Measurements from ENCODE around the gene FRMD4A. TPM values are rescaled to one million over a fixed set of nuclear protein-coding genes. Genes with fewer than 3 reads are reported as not detected.

Gene FRMD4A
- total and polyA plus RNA-seq, 2 of the 4 experiments (the other 2 are of a cell fraction): 30.3 to 68.8 TPM

DNA sequence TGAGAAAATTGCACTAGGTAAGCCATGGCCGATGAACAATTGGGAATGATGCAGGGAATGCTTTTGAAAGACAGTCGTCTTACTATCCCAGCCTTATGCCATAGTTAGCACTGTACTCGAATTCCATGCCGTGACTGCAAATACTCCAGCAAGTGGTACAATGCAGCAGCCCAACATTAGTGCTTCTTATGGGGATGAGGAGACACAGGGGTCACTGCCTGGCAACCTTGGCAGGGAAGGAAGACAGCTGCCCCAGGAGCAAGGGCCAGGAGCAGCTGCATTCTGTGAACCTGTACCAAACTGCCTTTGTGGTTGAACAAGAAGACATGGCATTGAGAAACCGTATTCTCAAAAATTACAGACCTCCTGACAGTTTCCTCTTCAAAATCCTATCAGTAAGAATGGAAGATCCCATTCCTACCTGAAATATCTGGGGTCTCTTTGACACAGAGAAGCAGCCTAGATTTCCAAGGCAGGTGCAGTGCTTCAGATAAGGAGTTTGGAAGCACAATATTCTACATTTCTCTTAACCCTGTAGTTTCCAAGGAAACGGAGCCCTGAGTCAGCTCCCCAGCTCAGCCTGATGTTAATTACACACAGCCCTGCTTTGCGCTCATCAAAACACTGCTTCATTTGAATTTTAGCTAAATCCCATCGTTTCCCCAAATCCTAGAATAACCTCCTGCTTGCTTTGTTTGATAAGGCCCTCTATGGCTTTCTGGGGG is 49.0 kb upstream of the FRMD4A start:
- H3K23ac ChIP-seq (ENCODE audit: low read depth, low read length): no peak overlapping the region
- in situ Hi-C loops (cut with MboI; ENCODE audit: low sequenced_read_pairs) (no loop called here), dilution Hi-C loops (cut with HindIII; ENCODE audit: low sequenced_read_pairs, unreplicated experiment) (no loop called here), intact Hi-C loops (cut with micrococcal nuclease) (no loop called here)
- no peak for TF ChIP-seq CEBPB (IDR thresholded peaks at IDR 0.05; ENCODE audit: low read depth, low read length)
- no peak for TF ChIP-seq POLR2A (IDR thresholded peaks at IDR 0.05; ENCODE audit: low read depth, low read length)
- TF ChIP-seq, protein P1, sequence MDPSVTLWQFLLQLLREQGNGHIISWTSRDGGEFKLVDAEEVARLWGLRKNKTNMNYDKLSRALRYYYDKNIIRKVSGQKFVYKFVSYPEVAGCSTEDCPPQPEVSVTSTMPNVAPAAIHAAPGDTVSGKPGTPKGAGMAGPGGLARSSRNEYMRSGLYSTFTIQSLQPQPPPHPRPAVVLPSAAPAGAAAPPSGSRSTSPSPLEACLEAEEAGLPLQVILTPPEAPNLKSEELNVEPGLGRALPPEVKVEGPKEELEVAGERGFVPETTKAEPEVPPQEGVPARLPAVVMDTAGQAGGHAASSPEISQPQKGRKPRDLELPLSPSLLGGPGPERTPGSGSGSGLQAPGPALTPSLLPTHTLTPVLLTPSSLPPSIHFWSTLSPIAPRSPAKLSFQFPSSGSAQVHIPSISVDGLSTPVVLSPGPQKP (IDR thresholded peaks at IDR 0.05; ENCODE audit: borderline replicate concordance, low read depth, low read length): no peak
- TF ChIP-seq, protein P2, sequence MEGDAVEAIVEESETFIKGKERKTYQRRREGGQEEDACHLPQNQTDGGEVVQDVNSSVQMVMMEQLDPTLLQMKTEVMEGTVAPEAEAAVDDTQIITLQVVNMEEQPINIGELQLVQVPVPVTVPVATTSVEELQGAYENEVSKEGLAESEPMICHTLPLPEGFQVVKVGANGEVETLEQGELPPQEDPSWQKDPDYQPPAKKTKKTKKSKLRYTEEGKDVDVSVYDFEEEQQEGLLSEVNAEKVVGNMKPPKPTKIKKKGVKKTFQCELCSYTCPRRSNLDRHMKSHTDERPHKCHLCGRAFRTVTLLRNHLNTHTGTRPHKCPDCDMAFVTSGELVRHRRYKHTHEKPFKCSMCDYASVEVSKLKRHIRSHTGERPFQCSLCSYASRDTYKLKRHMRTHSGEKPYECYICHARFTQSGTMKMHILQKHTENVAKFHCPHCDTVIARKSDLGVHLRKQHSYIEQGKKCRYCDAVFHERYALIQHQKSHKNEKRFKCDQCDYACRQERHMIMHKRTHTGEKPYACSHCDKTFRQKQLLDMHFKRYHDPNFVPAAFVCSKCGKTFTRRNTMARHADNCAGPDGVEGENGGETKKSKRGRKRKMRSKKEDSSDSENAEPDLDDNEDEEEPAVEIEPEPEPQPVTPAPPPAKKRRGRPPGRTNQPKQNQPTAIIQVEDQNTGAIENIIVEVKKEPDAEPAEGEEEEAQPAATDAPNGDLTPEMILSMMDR (conservative IDR thresholded peaks at IDR 0.05; ENCODE audit: low read depth, low read length): no peak
- TF ChIP-seq MXI1 (IDR thresholded peaks at IDR 0.05; ENCODE audit: borderline replicate concordance, low read depth, low read length): no peak
- no peak for TF ChIP-seq BHLHE40 (IDR thresholded peaks at IDR 0.05; ENCODE audit: low read depth, low read length)
- TF ChIP-seq NFE2L2 (IDR thresholded peaks at IDR 0.05; ENCODE audit: low read depth, low read length): no peak
- no peak for TF ChIP-seq RFX5 (IDR thresholded peaks at IDR 0.05; ENCODE audit: low read depth, low read length)
- no peak for TF ChIP-seq RAD21 (IDR thresholded peaks at IDR 0.05; ENCODE audit: low read length)
- TF ChIP-seq SMC3 (IDR thresholded peaks at IDR 0.05; ENCODE audit: low read depth, low read length): no peak
- no peak for TF ChIP-seq MAFK (IDR thresholded peaks at IDR 0.05; ENCODE audit: low read depth, low read length)
- POLR2A ChIA-PET (ENCODE audit: unreplicated experiment): no interaction called here
- H3K18ac ChIP-seq (ENCODE audit: low read depth, low read length): no peak overlapping the region
- CTCF ChIA-PET: no interaction called here
- H2AFZ ChIP-seq (replicated peaks; ENCODE audit: low read length, poor library complexity): no peak overlapping the region
- H2AK9ac ChIP-seq (replicated peaks; ENCODE audit: low read depth, low read length, poor library complexity): no peak overlapping the region
- H4K91ac ChIP-seq (ENCODE audit: insufficient read depth, low read depth, low read length): no peak overlapping the region
- DNase-seq (no peak), ATAC-seq (ENCODE audit: low read depth) (no peak)
- no peaks in the 10 kb centered on the region for H3K36me3 ChIP-seq (ENCODE audit: control insufficient read depth, insufficient read depth, low read length)
- 0 out of 2 replicates have a peak, but pooled peaks cover 7% of the 10 kb centered on the region for H3K9me1 ChIP-seq (ENCODE audit: insufficient read depth, low read length)
- no peak overlapping the region for H3K27ac ChIP-seq (ENCODE audit: insufficient read depth, low read length)
- H3K56ac ChIP-seq (ENCODE audit: extremely low read depth, insufficient read depth, low read length): no peak overlapping the region
- no peak overlapping the region for H2AK5ac ChIP-seq (ENCODE audit: low read depth, low read length)
- peaks cover 14% of the 10 kb centered on the region; the same call in 1 of the 2 replicates for H3K4me1 ChIP-seq (ENCODE audit: control insufficient read depth, insufficient read depth, low read length)
- H3K9me3 ChIP-seq (ENCODE audit: control insufficient read depth, insufficient read depth, low read length): no peaks in the 10 kb centered on the region
- H2BK15ac ChIP-seq (ENCODE audit: low read depth, low read length): no peak overlapping the region
- peaks cover 1% of the 10 kb centered on the region; the same call in 1 of the 2 replicates for H3K27me3 ChIP-seq (ENCODE audit: control insufficient read depth, insufficient read depth, low read length)
- H2BK20ac ChIP-seq (ENCODE audit: low read depth, low read length): no peak overlapping the region
- no peak overlapping the region for H4K8ac ChIP-seq (ENCODE audit: low read depth in 2 of 2, low read length in 2 of 2)
- no peak overlapping the region for H2BK120ac ChIP-seq (ENCODE audit: low read depth, low read length)
- BruUV-seq (replicated peaks): no TSS peak
- no peaks in the 10 kb centered on the region for H4K20me1 ChIP-seq (ENCODE audit: insufficient read depth, low read length)
- H3K4ac ChIP-seq (ENCODE audit: low read depth, low read length): no peak overlapping the region
- H3K14ac ChIP-seq (replicated peaks; ENCODE audit: low read depth, low read length): no peak overlapping the region
- H4K5ac ChIP-seq (ENCODE audit: low read depth, low read length): no peak overlapping the region
- no peak overlapping the region for H3K4me3 ChIP-seq (ENCODE audit: insufficient read depth, low read depth, low read length)
- H3K79me1 ChIP-seq (ENCODE audit: low read depth in 1 of 2, low read length in 2 of 2): no peaks in the 10 kb centered on the region
- no peak overlapping the region for H3K9ac ChIP-seq (ENCODE audit: low read depth, low read length)
- H3K4me2 ChIP-seq (ENCODE audit: low read depth, low read length): no peak overlapping the region
- 40% methylated on average over 1 of the region's 8 CpGs; no CpG with 5 or more reads in 1 of the 2 experiments for WGBS, 2 experiments (ENCODE audit: extremely low coverage in 2 of 2, insufficient read length in 1 of 2)
- no peak overlapping the region for H2BK5ac ChIP-seq (ENCODE audit: low read depth, low read length, poor library complexity, severe bottlenecking)

All from IMR-90 (cell line).